Trophoblast cell (in vitro differentiated cells and primary cell): ENCODE results near the gene LAMB4.

Experiments
- DNase-seq, 2 donors: peaks; one replicate each; pipeline ENCODE4 v3.0.0-alpha.2; 2016
- H2AFZ ChIP-seq: 2 replicates; pipeline ENCODE4 v1.6.1; 2013; ENCODE audit warnings: low read length, moderate library complexity, mild to moderate bottlenecking; ENCODE audit not compliant: insufficient read depth, poor library complexity
- H2AK5ac ChIP-seq: 2 replicates; pipeline ENCODE4 v1.6.1; 2013; ENCODE audit warnings: mild to moderate bottlenecking, low read length
- H2BK120ac ChIP-seq: 2 replicates; pipeline ENCODE4 v1.6.1; 2013; ENCODE audit warnings: low read length, mild to moderate bottlenecking, moderate library complexity; ENCODE audit not compliant: insufficient read depth, poor library complexity
- H2BK12ac ChIP-seq: 2 replicates; pipeline ENCODE4 v1.6.1; 2013; ENCODE audit warnings: mild to moderate bottlenecking, low read length, moderate library complexity
- H2BK5ac ChIP-seq: 2 replicates; pipeline ENCODE4 v1.6.1; 2013; ENCODE audit warnings: low read length, low read depth, moderate library complexity, mild to moderate bottlenecking; ENCODE audit not compliant: poor library complexity
- H3K14ac ChIP-seq: 2 replicates; pipeline ENCODE4 v1.6.1; 2013; ENCODE audit warnings: mild to moderate bottlenecking, low read length
- H3K18ac ChIP-seq: 2 replicates; pipeline ENCODE4 v1.6.1; 2013; ENCODE audit warnings: mild to moderate bottlenecking, low read length
- H3K23ac ChIP-seq: 2 replicates; pipeline ENCODE4 v1.6.1; 2013; ENCODE audit warnings: low read length
- H3K27ac ChIP-seq: 2 replicates; pipeline ENCODE4 v1.5.1; 2013; ENCODE audit warnings: low read depth, mild to moderate bottlenecking, inconsistent platforms, low read length, moderate library complexity
- H3K27me3 ChIP-seq: 2 replicates; pipeline ENCODE4 v1.6.1; 2013; ENCODE audit warnings: inconsistent platforms, mild to moderate bottlenecking, low read length, moderate library complexity; ENCODE audit not compliant: insufficient read depth
- H3K36me3 ChIP-seq, 2 experiments: 1 replicate in 1 of 2; 2 replicates in 1 of 2; pipeline ENCODE4 v1.6.1; 2013; ENCODE audit warnings: low read length in 2 of 2, mild to moderate bottlenecking in 2 of 2, moderate library complexity in 1 of 2; ENCODE audit not compliant: insufficient read depth in 2 of 2, control insufficient read depth in 1 of 2
- H3K4ac ChIP-seq: 2 replicates; pipeline ENCODE4 v1.6.1; 2013; ENCODE audit warnings: low read depth, mild to moderate bottlenecking, low read length, moderate library complexity
- H3K4me1 ChIP-seq, 2 experiments: 1 replicate in 1 of 2; 2 replicates in 1 of 2; pipeline ENCODE4 v1.6.1; 2013; ENCODE audit warnings: low read length in 2 of 2, mild to moderate bottlenecking in 2 of 2, moderate library complexity in 1 of 2; ENCODE audit not compliant: insufficient read depth in 2 of 2, control insufficient read depth in 1 of 2
- H3K4me2 ChIP-seq: 2 replicates; pipeline ENCODE4 v1.6.1; 2013; ENCODE audit warnings: inconsistent platforms, mild to moderate bottlenecking, low read length, moderate library complexity
- H3K4me3 ChIP-seq: 2 replicates; pipeline ENCODE4 v1.5.1; 2013; ENCODE audit warnings: mild to moderate bottlenecking, low read depth, low read length, inconsistent platforms
- H3K79me1 ChIP-seq: one replicate; pipeline ENCODE4 v1.6.1; 2013; ENCODE audit warnings: low read length
- H3K79me2 ChIP-seq: 2 replicates; pipeline ENCODE4 v1.6.1; 2013; ENCODE audit warnings: low read length, mild to moderate bottlenecking; ENCODE audit not compliant: control insufficient read depth, insufficient read depth, poor library complexity
- H3K9ac ChIP-seq: 2 replicates; pipeline ENCODE4 v1.6.1; 2013; ENCODE audit warnings: mild to moderate bottlenecking, low read length
- H3K9me3 ChIP-seq: 2 replicates; pipeline ENCODE4 v1.6.1; 2013; ENCODE audit warnings: low read depth, mild to moderate bottlenecking, control low read depth, inconsistent platforms, low read length; ENCODE audit not compliant: insufficient read depth
- H4K12ac ChIP-seq: 2 replicates; pipeline ENCODE4 v1.6.1; 2013; ENCODE audit warnings: low read depth, mild to moderate bottlenecking, low read length, moderate library complexity
- H4K8ac ChIP-seq: 2 replicates; pipeline ENCODE4 v1.6.1; 2013; ENCODE audit warnings: low read depth, mild to moderate bottlenecking, low read length, moderate library complexity
- H4K91ac ChIP-seq: one replicate; pipeline ENCODE4 v1.6.1; 2013; ENCODE audit warnings: low read depth, mild to moderate bottlenecking, low read length, moderate library complexity
- WGBS: extraction: QIAGEN DNeasy Blood & Tissue Kit; methylation state at CpG from one replicate; pipeline ENCODE4 v1.1.7; 2013; ENCODE audit warnings: missing lambda C conversion rate; ENCODE audit not compliant: insufficient read length, insufficient coverage; ENCODE audit errors: extremely low coverage; 5-methylcytosine and 5-hydroxymethylcytosine counted together

Gene LAMB4

GRCh38 chr7:108003599-108003935, 126.6 kb downstream of the LAMB4 start:
- Histone ChIP-seq H3K4ac (no peak overlapping the region), H3K9me3 (peaks cover 3% of the 10 kb centered on the region), H4K12ac (no peak overlapping the region), H3K4me3 (no peak overlapping the region), H3K27ac (peak overlapping the region; percentile 95), H3K9ac (no peak overlapping the region), H3K79me1 (peaks cover 44% of the 10 kb centered on the region), H4K91ac (peak overlapping the region; percentile 91), H3K79me2 (peaks cover 20% of the 10 kb centered on the region), H3K4me1 (peaks cover 12 to 13% of the 10 kb centered on the region in 2 experiments), H3K14ac (peak overlapping the region; percentile 27), H3K36me3 (peaks cover 12 to 13% of the 10 kb centered on the region in 2 experiments), H2AFZ (peak overlapping the region; percentile 56), H2AK5ac (no peak overlapping the region), H3K23ac (no peak overlapping the region), H2BK120ac (no peak overlapping the region), H4K8ac (peak overlapping the region; percentile 68), H3K4me2 (peak overlapping the region; percentile 62), H3K18ac (peak overlapping the region; percentile 19), H2BK12ac (no peak overlapping the region), H2BK5ac (peak overlapping the region; percentile 92), H3K27me3 (no peaks in the 10 kb centered on the region)
- DNase-seq: no peak
- no CpG with 5 or more reads among the region's 15 CpGs for WGBS

GRCh38 chr7:108002726-108003598, 127.2 kb downstream of the LAMB4 start, which contains the start of gene LAMB1:
Gene LAMB1 (minus strand): TSS chr7:108003161. CDS start chr7:108002885, 276 bp downstream.
- Histone ChIP-seq H3K4me1 (peaks cover 12 to 17% of the 10 kb centered on the region in 2 experiments), H4K12ac (peak within 1 kb of the TSS; percentile 82), H3K27ac (peak within 1 kb of the TSS; percentile 95), H3K9me3 (peaks cover 3% of the 10 kb centered on the region), H4K8ac (peak within 1 kb of the TSS; percentile 68), H2BK12ac (peak within 1 kb of the TSS; percentile 79), H2AK5ac (peak within 1 kb of the TSS; percentile 61), H4K91ac (peak within 1 kb of the TSS; percentile 91), H3K23ac (no peak within 1 kb of the TSS), H3K36me3 (peaks cover 12 to 13% of the 10 kb centered on the region in 2 experiments), H3K79me2 (peaks cover 20% of the 10 kb centered on the region), H2BK120ac (peak within 1 kb of the TSS; percentile 92), H3K4me3 (peak within 1 kb of the TSS; percentile 99), H3K14ac (peak within 1 kb of the TSS; percentile 96), H2AFZ (peak within 1 kb of the TSS; percentile 56), H3K18ac (peak within 1 kb of the TSS; percentile 89), H3K79me1 (peaks cover 44% of the 10 kb centered on the region), H3K27me3 (no peaks in the 10 kb centered on the region), H3K4me2 (peak within 1 kb of the TSS; percentile 62), H3K9ac (peak within 1 kb of the TSS; percentile 100), H2BK5ac (peak within 1 kb of the TSS; percentile 92), H3K4ac (peak within 1 kb of the TSS; percentile 87)
- WGBS: no CpG with 5 or more reads among the region's 75 CpGs
- DNase-seq: peak; percentile 63 to 83

GRCh38 chr7:108001764-108002725, 128.1 kb downstream of the LAMB4 start:
- Histone ChIP-seq H3K79me2 (peaks cover 20% of the 10 kb centered on the region), H3K4ac (peak overlapping the region; percentile 87), H3K9me3 (peaks cover 3% of the 10 kb centered on the region), H4K8ac (peak overlapping the region; percentile 60), H3K79me1 (peaks cover 44% of the 10 kb centered on the region), H3K23ac (peak overlapping the region; percentile 22), H2BK12ac (peak overlapping the region; percentile 79), H3K18ac (peak overlapping the region; percentile 89), H2AK5ac (peak overlapping the region; percentile 61), H3K4me1 (peaks cover 14 to 19% of the 10 kb centered on the region in 2 experiments), H4K91ac (peak overlapping the region; percentile 91), H2BK5ac (peak overlapping the region; percentile 92), H3K9ac (peak overlapping the region; percentile 100), H3K4me2 (peak overlapping the region; percentile 62), H2AFZ (peak overlapping the region; percentile 56), H3K27me3 (no peaks in the 10 kb centered on the region), H3K27ac (peak overlapping the region; percentile 95), H3K14ac (peak overlapping the region; percentile 96), H3K4me3 (peak overlapping the region; percentile 99), H3K36me3 (peaks cover 16 to 17% of the 10 kb centered on the region in 2 experiments), H2BK120ac (peak overlapping the region; percentile 92), H4K12ac (peak overlapping the region; percentile 55)
- WGBS: no CpG with 5 or more reads among the region's 75 CpGs
- DNase-seq: peak in 1 of 2 donors; percentile 35
